PC-3 (cell line): ENCODE data around the gene PDIA5. TPM values are rescaled to one million over a fixed set of nuclear protein-coding genes. Genes with fewer than 3 reads are reported as not detected.
A peak's percentile ranks its signal among the peaks of the same experiment; 100 is the strongest.

Experiments
- ATAC-seq: fragments of 200-7000 bp; cut with Tn5 transposase; 2 replicates; pipeline ENCODE4 v1.9.1; 2020; ENCODE audit warnings: mild to moderate bottlenecking, moderate library complexity
- BruUV-seq: library from RNA; stranded (reverse); fragments of 400-500 nt; replicated peaks from 2 replicates; lab custom pipeline; 2021; lab: Mats Ljungman, UMichigan
- CTCF ChIA-PET: fragments of 300-600 bp; sonication (Branson Sonifier 250); formaldehyde crosslinking; loops from one replicate; lab custom pipeline; 2022; ENCODE audit warnings: antibody characterized with exemption; lab: Charles Lee
- POLR2A ChIA-PET: fragments of 300-600 bp; sonication (Branson Sonifier 250); formaldehyde crosslinking; loops from one replicate; lab custom pipeline; 2022; ENCODE audit warnings: antibody characterized with exemption; ENCODE audit not compliant: unreplicated experiment; lab: Charles Lee
- DNase-seq: peaks from one replicate; pipeline ENCODE4 v3.0.0-alpha.2; 2015
- H2AFZ ChIP-seq: fragments of 300-600 bp; sonication (generic); 2 replicates; pipeline ENCODE4 v1.6.0; 2016; ENCODE audit warnings: antibody characterized with exemption, low read length
- H3F3A ChIP-seq: fragments of 300-600 bp; sonication (generic); one replicate; pipeline ENCODE4 v1.6.0; 2017; ENCODE audit warnings: antibody characterized with exemption, low read length, control low read depth, mild to moderate bottlenecking; ENCODE audit not compliant: unreplicated experiment
- H3K27ac ChIP-seq: fragments of 300-600 bp; sonication (generic); 2 replicates; pipeline ENCODE4 v1.5.1; 2016; ENCODE audit warnings: mild to moderate bottlenecking, low read length
- H3K27me3 ChIP-seq: fragments of 300-600 bp; sonication (generic); 2 replicates; pipeline ENCODE4 v1.6.1; 2016; ENCODE audit warnings: low read length, mixed read lengths
- H3K36me3 ChIP-seq: fragments of 300-600 bp; sonication (generic); 2 replicates; pipeline ENCODE4 v1.6.1; 2016; ENCODE audit warnings: low read depth, mixed run types, low read length, mixed read lengths
- H3K4me1 ChIP-seq: fragments of 300-600 bp; sonication (generic); 2 replicates; pipeline ENCODE4 v1.5.1; 2016; ENCODE audit warnings: low read length; ENCODE audit not compliant: insufficient read depth
- H3K4me2 ChIP-seq: fragments of 300-600 bp; sonication (generic); 2 replicates; pipeline ENCODE4 v1.6.0; 2016; ENCODE audit warnings: low read length
- H3K4me3 ChIP-seq: fragments of 300-600 bp; sonication (generic); 2 replicates; pipeline ENCODE4 v1.5.1; 2016; ENCODE audit warnings: mild to moderate bottlenecking, low read length, mixed read lengths
- H3K79me2 ChIP-seq: fragments of 300-600 bp; sonication (generic); 2 replicates; pipeline ENCODE4 v1.6.1; 2017; ENCODE audit warnings: low read length, mixed read lengths
- H3K9ac ChIP-seq: fragments of 300-600 bp; sonication (generic); 2 replicates; pipeline ENCODE4 v1.6.0; 2016; ENCODE audit warnings: mild to moderate bottlenecking, low read length
- H3K9me2 ChIP-seq: fragments of 300-600 bp; sonication (generic); replicated peaks from 2 replicates; pipeline ENCODE4 v1.6.1; 2016; ENCODE audit warnings: mixed run types, low read length, mixed read lengths
- H3K9me3 ChIP-seq: fragments of 300-600 bp; sonication (generic); 2 replicates; pipeline ENCODE4 v1.6.1; 2016; ENCODE audit warnings: low read length, mixed read lengths
- H4K20me1 ChIP-seq: fragments of 300-600 bp; sonication (generic); 2 replicates; pipeline ENCODE4 v1.6.1; 2016; ENCODE audit warnings: low read length, mixed read lengths
- CTCF ChIP-seq: fragments of 300-600 bp; sonication (generic); conservative IDR thresholded peaks from 2 replicates; pipeline ENCODE4 v1.5.1; 2017; ENCODE audit warnings: antibody characterized with exemption, low read depth, mild to moderate bottlenecking, low read length
- EZH2 ChIP-seq: fragments of 300-600 bp; sonication (generic); IDR thresholded peaks from one replicate; pipeline ENCODE4 v1.6.1; 2017; ENCODE audit warnings: antibody characterized with exemption, mild to moderate bottlenecking, low read length; ENCODE audit not compliant: unreplicated experiment
- EZH2phosphoT487 ChIP-seq: fragments of 300-600 bp; sonication (generic); IDR thresholded peaks from 2 replicates; pipeline ENCODE4 v1.6.1; 2018; ENCODE audit warnings: mild to moderate bottlenecking, antibody characterized with exemption, low read length, borderline replicate concordance
- intact Hi-C: fragments of 100-400 bp; cut with micrococcal nuclease; formaldehyde crosslinking; loops from 2 replicates; pipeline ENCODE4 v1.9.0; 2023
- total RNA-seq: library from RNA; depleted of rRNA; stranded (reverse); fragments of >200 nt; gene quantifications from 2 replicates; pipeline ENCODE4 v1.2.3, GENCODE V29; 2014

The PDIA5 gene
- total RNA-seq, 1 experiment from 2014 or later = 24.6 TPM

- no TSS peak for BruUV-seq
- no peak for TF ChIP-seq CTCF
- no peak for TF ChIP-seq EZH2phosphoT487
- ChIA-PET CTCF (no interaction called here), POLR2A (no interaction called here)
- intact Hi-C loops = loop anchor here (5.0 to 10.0 kb wide), 2 partner anchors 331 to 1479 kb away; partner anchors contain the start of gene POLQ
- no peak for ATAC-seq
- Histone ChIP-seq H4K20me1 (no peaks in the 10 kb centered on the region), H3K4me2 (no peak overlapping the region), H3K9ac (no peak overlapping the region), H3F3A (no peaks in the 10 kb centered on the region), H2AFZ (no peak overlapping the region), H3K27me3 (peaks cover 96% of the 10 kb centered on the region), H3K36me3 (no peaks in the 10 kb centered on the region), H3K9me2 (no peaks in the 10 kb centered on the region), H3K4me1 (peaks cover 17% of the 10 kb centered on the region), H3K27ac (no peak overlapping the region), H3K79me2 (no peaks in the 10 kb centered on the region), H3K4me3 (no peak overlapping the region), H3K9me3 (no peaks in the 10 kb centered on the region)
- no peak for DNase-seq
These were observed 40.9 kb upstream of the PDIA5 start for GRCh38 chr3:123025642-123026521.

GRCh38 chr3:123026565-123027291 lies 40.1 kb upstream of the PDIA5 start:
- no peak for DNase-seq
- CTCF ChIA-PET = interaction anchor here (0.5 to 0.6 kb wide), 2 partner anchors 10 to 21 kb away, joined by 3 to 6 read pairs; no protein-coding TSS in a partner anchor
- Histone ChIP-seq H3K36me3 (no peaks in the 10 kb centered on the region), H4K20me1 (no peaks in the 10 kb centered on the region), H3K9ac (no peak overlapping the region), H3K27me3 (peaks cover 96% of the 10 kb centered on the region), H3K4me2 (peak overlapping the region; percentile 92), H3K9me3 (no peaks in the 10 kb centered on the region), H3K9me2 (no peaks in the 10 kb centered on the region), H2AFZ (peak overlapping the region; percentile 98), H3K27ac (no peak overlapping the region), H3K4me3 (peak overlapping the region; percentile 75), H3K79me2 (no peaks in the 10 kb centered on the region), H3K4me1 (peaks cover 17% of the 10 kb centered on the region), H3F3A (no peaks in the 10 kb centered on the region)
- no TSS peak for BruUV-seq
- peak; percentile 21 for ATAC-seq
- TF ChIP-seq CTCF (no peak), EZH2phosphoT487 (peak; percentile 55; the same call in 1 of the 2 replicates), EZH2 (peak; percentile 72)
- intact Hi-C loops = loop anchor here (5.0 to 10.0 kb wide), 2 partner anchors 332 to 1479 kb away; partner anchors contain the start of gene POLQ
- POLR2A ChIA-PET = no interaction called here
